SK-N-SH (cell line): Measurements from ENCODE around the gene OSGIN1. TPM values are rescaled to one million over a fixed set of nuclear protein-coding genes. Genes with fewer than 3 reads are reported as not detected.

Source experiments
- CTCF ChIA-PET: fragments of 300-600, 350-600 bp; formaldehyde crosslinking; extraction: SDS; loops from one replicate; lab custom pipeline; 2021; lab: Yijun Ruan, JAX
- POLR2A ChIA-PET: fragments of 350-600 bp; sonication (Branson Sonifier 250); formaldehyde crosslinking; extraction: SDS; loops from one replicate; lab custom pipeline; 2020; ENCODE audit warnings: antibody characterized with exemption, inconsistent platforms; lab: Yijun Ruan, JAX
- DNase-seq: peaks from one replicate; pipeline ENCODE4 v3.0.0; 2012
- H2AFZ ChIP-seq: fragments of 200-600 bp; sonication (generic); 2 replicates; pipeline ENCODE4 v1.8.1; 2016; ENCODE audit warnings: antibody characterized with exemption, mild to moderate bottlenecking, low read depth
- H3F3A ChIP-seq: fragments of 200-600 bp; sonication (generic); replicated peaks from 2 replicates; pipeline ENCODE3; 2016; ENCODE audit warnings: antibody characterized with exemption, mild to moderate bottlenecking; ENCODE audit not compliant: insufficient read depth
- H3K27ac ChIP-seq, 2 experiments: fragments of 200-500 bp in 1 of 2; fragments of 200-600 bp in 1 of 2; sonication (Bioruptor generic) in 1 of 2; sonication (generic), shearing (Covaris generic) in 1 of 2; 2 replicates each; pipeline versions ENCODE4 v1.5.1 to v1.6.1; 2014 to 2016; ENCODE audit warnings: low read depth in 2 of 2, inconsistent platforms in 1 of 2, low read length in 1 of 2, mild to moderate bottlenecking in 1 of 2, mixed read lengths in 1 of 2
- H3K27me3 ChIP-seq: fragments of 200-600 bp; sonication (generic), shearing (Covaris generic); 2 replicates; pipeline ENCODE4 v1.6.1; 2016; ENCODE audit warnings: mixed run types; ENCODE audit not compliant: insufficient read depth
- H3K36me3 ChIP-seq, 2 experiments: fragments of 200-500 bp in 1 of 2; fragments of 200-600 bp in 1 of 2; sonication (Bioruptor generic) in 1 of 2; sonication (generic) in 1 of 2; replicated peaks in 1 of 2; 2 replicates each; pipeline versions ENCODE3 to v1.5.1; 2014 to 2016; ENCODE audit warnings: low read length in 1 of 2, mild to moderate bottlenecking in 1 of 2; ENCODE audit not compliant: insufficient read depth in 2 of 2, control insufficient read depth in 1 of 2
- H3K4me1 ChIP-seq, 2 experiments: fragments of 200-500 bp in 1 of 2; fragments of 200-600 bp in 1 of 2; sonication (Bioruptor generic) in 1 of 2; sonication (generic), shearing (Covaris generic) in 1 of 2; 2 replicates each; pipeline versions ENCODE4 v1.5.1 to v1.6.1; 2014 to 2016; ENCODE audit warnings: low read depth in 1 of 2, low read length in 1 of 2, mixed run types in 1 of 2; ENCODE audit not compliant: insufficient read depth in 2 of 2, control insufficient read depth in 1 of 2
- H3K4me2 ChIP-seq: fragments of 200-600 bp; sonication (generic), shearing (Covaris generic); 2 replicates; pipeline ENCODE4 v1.6.1; 2017; ENCODE audit warnings: mixed run types
- H3K4me3 ChIP-seq, 2 experiments: fragments of 200-500 bp in 1 of 2; fragments of 200-600 bp in 1 of 2; sonication (Bioruptor generic) in 1 of 2; sonication (generic), shearing (Covaris generic) in 1 of 2; 2 replicates each; pipeline versions ENCODE4 v1.5.1 to v1.8.1; 2014 to 2016; ENCODE audit warnings: low read depth in 2 of 2, inconsistent platforms in 1 of 2, low read length in 1 of 2, mild to moderate bottlenecking in 1 of 2, mixed read lengths in 1 of 2, moderate library complexity in 1 of 2
- H3K79me2 ChIP-seq: fragments of 200-600 bp; sonication (generic); 2 replicates; pipeline ENCODE4 v1.8.1; 2017; ENCODE audit warnings: mild to moderate bottlenecking; ENCODE audit not compliant: insufficient read depth
- H3K9ac ChIP-seq: fragments of 200-600 bp; sonication (generic); 2 replicates; pipeline ENCODE4 v1.6.1; 2017; ENCODE audit warnings: mixed run types
- H3K9me2 ChIP-seq: fragments of 200-600 bp; sonication (generic); 2 replicates; pipeline ENCODE4 v1.6.1; 2017; ENCODE audit warnings: mixed run types
- H3K9me3 ChIP-seq: fragments of 200-600 bp; sonication (generic); 2 replicates; pipeline ENCODE4 v1.6.1; 2017; ENCODE audit warnings: mixed run types, mild to moderate bottlenecking, moderate library complexity
- H4K20me1 ChIP-seq: fragments of 200-600 bp; sonication (generic); 2 replicates; pipeline ENCODE4 v1.6.1; 2017; ENCODE audit warnings: mild to moderate bottlenecking, mixed run types; ENCODE audit not compliant: insufficient read depth
- CHD2 ChIP-seq: fragments of 150-350 bp; IDR thresholded peaks from 2 replicates; pipeline ENCODE4 v1.6.1; 2018; ENCODE audit warnings: low read length; ENCODE audit not compliant: partially characterized antibody
- ELF1 ChIP-seq: IDR thresholded peaks from 2 replicates; pipeline ENCODE4 v1.4.0; 2012
- EP300 ChIP-seq, 2 experiments: IDR thresholded peaks; 2 replicates each; pipeline versions ENCODE4 v1.4.0 to v1.6.1; 2012; ENCODE audit warnings: borderline replicate concordance in 1 of 2, low read depth in 1 of 2, low read length in 1 of 2
- EZH2phosphoT487 ChIP-seq: fragments of 200-600 bp; sonication (generic); IDR thresholded peaks from 2 replicates; pipeline ENCODE4 v1.6.1; 2017; ENCODE audit warnings: low read depth, mixed run types, mild to moderate bottlenecking, antibody characterized with exemption, moderate library complexity, borderline replicate concordance
- FOSL2 ChIP-seq: IDR thresholded peaks from 2 replicates; pipeline ENCODE4 v1.4.0; 2012; ENCODE audit warnings: low read depth, mild to moderate bottlenecking, moderate library complexity, borderline replicate concordance
- FOXJ3 ChIP-seq: sonication (generic); formaldehyde crosslinking; IDR thresholded peaks from 2 replicates; pipeline ENCODE4 v1.5.1; 2020; ENCODE audit warnings: mild to moderate bottlenecking, missing genetic modification reagents
- GABPA ChIP-seq: IDR thresholded peaks from 2 replicates; pipeline ENCODE4 v1.4.0; 2012; ENCODE audit warnings: low read depth, mild to moderate bottlenecking
- GATA2 ChIP-seq: sonication (generic); formaldehyde crosslinking; IDR thresholded peaks from 2 replicates; pipeline ENCODE4 v1.5.0; 2020; ENCODE audit warnings: mild to moderate bottlenecking, missing genetic modification reagents
- MXI1 ChIP-seq: IDR thresholded peaks from 2 replicates; pipeline ENCODE4 v1.6.1; 2012; ENCODE audit warnings: mild to moderate bottlenecking, low read depth, low read length, improper control_type of control experiment
- NFIC ChIP-seq: IDR thresholded peaks from 2 replicates; pipeline ENCODE4 v1.4.0; 2012; ENCODE audit warnings: borderline replicate concordance
- NRF1 ChIP-seq: IDR thresholded peaks from 2 replicates; pipeline ENCODE4 v1.6.1; 2012; ENCODE audit warnings: low read depth, mild to moderate bottlenecking, low read length
- POLR2AphosphoS5 ChIP-seq: IDR thresholded peaks from 2 replicates; pipeline ENCODE4 v1.6.1; 2012; ENCODE audit warnings: low read depth, low read length
- RAD21 ChIP-seq: IDR thresholded peaks from 2 replicates; pipeline ENCODE4 v1.6.1; 2012; ENCODE audit warnings: mild to moderate bottlenecking, low read length
- RCOR1 ChIP-seq: fragments of 150-350 bp; IDR thresholded peaks from 2 replicates; pipeline ENCODE4 v1.6.1; 2017; ENCODE audit warnings: antibody characterized with exemption, low read length
- RXRA ChIP-seq: IDR thresholded peaks from 2 replicates; pipeline ENCODE4 v1.4.0; 2012; ENCODE audit warnings: low read depth, mild to moderate bottlenecking, borderline replicate concordance
- SMC3 ChIP-seq: IDR thresholded peaks from 2 replicates; pipeline ENCODE4 v1.6.1; 2012; ENCODE audit warnings: low read depth, low read length, improper control_type of control experiment
- TCF12 ChIP-seq: IDR thresholded peaks from 2 replicates; pipeline ENCODE4 v1.4.0; 2012
- WGBS: methylation state at CpG from one replicate; pipeline ENCODE4 v1.1.6; 2017; ENCODE audit warnings: low lambda C conversion rate; 5-methylcytosine and 5-hydroxymethylcytosine counted together
- polyA plus RNA-seq, 3 experiments: library from polyadenylated mRNA; depleted of rRNA; stranded (reverse); fragments of >200 nt; gene quantifications; 2 replicates each; pipeline ENCODE4 v1.2.3, GENCODE V29; 2012
- TF ChIP-seq, protein P1 (sequence below): fragments of 150-350 bp; IDR thresholded peaks from 2 replicates; pipeline ENCODE4 v1.6.1; 2017; ENCODE audit warnings: antibody characterized with exemption, low read length, low read depth, borderline replicate concordance
- TF ChIP-seq, protein P2 (sequence below): IDR thresholded peaks from 2 replicates; pipeline ENCODE4 v1.4.0; 2012; ENCODE audit warnings: low read depth
- TF ChIP-seq, protein P3 (sequence below): IDR thresholded peaks from 2 replicates; pipeline ENCODE4; 2012

OSGIN1 gene
- polyA plus RNA-seq, 1 of the 3 experiments (the other 2 are of a cell fraction) = 4.8 TPM

DNA sequence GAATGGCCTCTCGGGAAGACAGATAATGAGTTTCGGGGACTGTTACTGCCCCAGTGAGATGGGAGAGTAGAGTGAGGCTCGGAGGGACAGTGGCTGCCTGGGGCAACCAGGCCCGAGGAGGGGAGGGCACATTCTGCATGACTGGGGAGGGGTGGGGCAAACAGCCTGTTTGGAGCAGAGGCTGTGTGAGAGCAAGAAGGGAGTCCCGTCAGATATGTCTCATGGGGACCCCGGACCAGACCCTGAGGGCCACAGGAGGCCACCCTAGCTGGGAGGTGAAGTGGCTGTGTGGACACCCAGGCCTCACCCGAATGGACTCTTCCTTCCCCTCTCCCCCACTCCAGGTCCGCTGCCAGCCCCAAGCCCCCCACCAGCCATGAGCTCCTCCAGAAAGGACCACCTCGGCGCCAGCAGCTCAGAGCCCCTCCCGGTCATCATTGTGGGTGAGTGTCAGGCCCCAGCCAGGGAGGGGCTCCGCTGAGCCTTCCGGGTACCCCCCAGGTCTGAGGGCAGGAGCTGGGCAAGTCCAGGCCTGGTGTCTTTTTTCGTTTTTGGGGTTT is 4.3 kb downstream of the OSGIN1 start:
- H3F3A ChIP-seq = peaks cover 3% of the 10 kb centered on the region
- POLR2A ChIA-PET = interaction anchor here (0.6 to 1.1 kb wide), 2 partner anchors 159 to 229 kb away, joined by 3 read pairs; partner anchors contain the start of genes MBTPS1 and TAF1C
- peaks cover 4 to 9% of the 10 kb centered on the region in 2 experiments for H3K36me3 ChIP-seq
- no peaks in the 10 kb centered on the region for H3K9me2 ChIP-seq
- peaks cover 9 to 31% of the 10 kb centered on the region in 2 experiments; a peak in 2 of 4 replicates for H3K4me1 ChIP-seq
- no peak overlapping the region for H3K9ac ChIP-seq
- H4K20me1 ChIP-seq = peaks cover 11% of the 10 kb centered on the region; the same call in 1 of the 2 replicates
- no peak overlapping the region for H2AFZ ChIP-seq
- no peak overlapping the region for H3K4me2 ChIP-seq
- TF ChIP-seq POLR2AphosphoS5 = no peak
- TF ChIP-seq FOSL2 = no peak
- no peak for TF ChIP-seq EZH2phosphoT487
- TF ChIP-seq TCF12 = no peak
- TF ChIP-seq RCOR1 = no peak
- no peak for TF ChIP-seq CHD2
- TF ChIP-seq GATA2 (CRISPR knock-in tag) = no peak
- TF ChIP-seq NRF1 = no peak
- TF ChIP-seq SMC3 = no peak
- TF ChIP-seq, protein P1, sequence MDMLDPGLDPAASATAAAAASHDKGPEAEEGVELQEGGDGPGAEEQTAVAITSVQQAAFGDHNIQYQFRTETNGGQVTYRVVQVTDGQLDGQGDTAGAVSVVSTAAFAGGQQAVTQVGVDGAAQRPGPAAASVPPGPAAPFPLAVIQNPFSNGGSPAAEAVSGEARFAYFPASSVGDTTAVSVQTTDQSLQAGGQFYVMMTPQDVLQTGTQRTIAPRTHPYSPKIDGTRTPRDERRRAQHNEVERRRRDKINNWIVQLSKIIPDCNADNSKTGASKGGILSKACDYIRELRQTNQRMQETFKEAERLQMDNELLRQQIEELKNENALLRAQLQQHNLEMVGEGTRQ = no peak
- TF ChIP-seq, protein P2, sequence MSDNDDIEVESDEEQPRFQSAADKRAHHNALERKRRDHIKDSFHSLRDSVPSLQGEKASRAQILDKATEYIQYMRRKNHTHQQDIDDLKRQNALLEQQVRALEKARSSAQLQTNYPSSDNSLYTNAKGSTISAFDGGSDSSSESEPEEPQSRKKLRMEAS = no peak
- TF ChIP-seq RAD21 = no peak
- no peak for TF ChIP-seq RXRA
- TF ChIP-seq NFIC = no peak
- TF ChIP-seq ELF1 = no peak
- 94% methylated on average over 12 of the region's 14 CpGs for WGBS
- H3K9me3 ChIP-seq = no peaks in the 10 kb centered on the region
- H3K27me3 ChIP-seq = no peaks in the 10 kb centered on the region
- H3K79me2 ChIP-seq = no peaks in the 10 kb centered on the region
- no peak overlapping the region for H3K4me3 ChIP-seq
- no peak overlapping the region for H3K27ac ChIP-seq
- CTCF ChIA-PET = interaction anchor here (0.6 to 14.6 kb wide), 57 partner anchors 9 to 1013 kb away, joined by 3 to 470 read pairs (median 5); partner anchors contain the start of genes DNAAF1, HSDL1, NECAB2 and SLC38A8
- no peak for DNase-seq

DNA sequence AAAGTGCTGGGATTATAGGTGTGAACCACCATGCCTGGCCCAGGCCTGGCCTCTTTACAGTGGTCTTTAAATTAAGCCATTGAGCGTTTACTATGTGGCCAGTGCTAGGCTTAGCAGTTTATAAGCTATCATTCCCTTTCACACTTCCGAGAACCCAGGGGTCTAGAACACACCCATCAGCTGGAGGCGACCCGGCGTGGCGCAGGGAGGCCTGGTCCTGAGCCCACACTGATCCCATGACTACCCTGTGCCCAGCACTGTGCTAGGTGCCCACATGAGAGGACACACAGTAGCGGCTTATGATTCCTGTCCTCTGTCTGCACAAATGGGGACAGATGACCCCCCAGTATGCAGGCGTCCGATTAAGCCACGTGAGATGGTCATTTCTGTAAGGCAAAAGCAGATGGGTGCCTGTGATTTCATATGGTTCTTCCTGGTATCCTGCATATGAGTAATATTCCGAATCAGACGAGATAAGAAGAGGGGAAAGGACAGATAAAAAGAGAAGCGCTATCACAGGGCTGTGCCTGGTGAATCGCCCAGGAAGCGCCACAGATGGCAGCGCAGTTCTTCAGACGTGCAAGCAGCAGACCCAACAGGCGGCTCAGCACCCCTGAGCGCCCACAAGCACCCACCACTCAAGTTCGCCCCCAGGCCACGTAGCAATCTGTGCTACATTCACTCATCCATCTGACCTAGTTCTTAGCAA is 5.3 kb downstream of the OSGIN1 start:
- Histone ChIP-seq H4K20me1 (peaks cover 11% of the 10 kb centered on the region; the same call in 1 of the 2 replicates), H3K9me3 (no peaks in the 10 kb centered on the region), H3K4me2 (no peak overlapping the region), H3K36me3 (peaks cover 4 to 9% of the 10 kb centered on the region in 2 experiments), H3K27ac (peak overlapping the region in 1 of 2 experiments; percentile 8; a peak in 2 of 4 replicates), H3F3A (peaks cover 3% of the 10 kb centered on the region), H3K4me3 (no peak overlapping the region)
- ChIA-PET POLR2A (interaction anchor here (0.6 kb wide), 1 partner anchor 228 kb away, joined by 3 read pairs; the partner anchor contains the start of gene TAF1C), CTCF (interaction anchor here (0.7 to 14.6 kb wide), 18 partner anchors 8 to 287 kb away, joined by 3 to 470 read pairs (median 14); partner anchors contain the start of genes NECAB2, SLC38A8 and TAF1C)
- WGBS = 86% methylated on average over 21 of the region's 21 CpGs
- TF ChIP-seq POLR2AphosphoS5 = no peak
- TF ChIP-seq GABPA = no peak
- peak in 1 of 2 experiments; percentile 65; a peak in 1 of 4 replicates for TF ChIP-seq EP300 (IDR thresholded peaks at IDR 0.05; ENCODE audit: borderline replicate concordance in 1 of 2, low read depth in 1 of 2, low read length in 1 of 2)
- peak; percentile 87 for TF ChIP-seq MXI1
- 0 out of 2 replicates have a peak, but pooled peaks have one; percentile 14 for TF ChIP-seq RAD21
- peak; percentile 92 for TF ChIP-seq GATA2 (CRISPR knock-in tag)
- TF ChIP-seq FOXJ3 (CRISPR knock-in tag) = peak; percentile 53; the same call in 1 of the 2 replicates
- TF ChIP-seq, protein P3, sequence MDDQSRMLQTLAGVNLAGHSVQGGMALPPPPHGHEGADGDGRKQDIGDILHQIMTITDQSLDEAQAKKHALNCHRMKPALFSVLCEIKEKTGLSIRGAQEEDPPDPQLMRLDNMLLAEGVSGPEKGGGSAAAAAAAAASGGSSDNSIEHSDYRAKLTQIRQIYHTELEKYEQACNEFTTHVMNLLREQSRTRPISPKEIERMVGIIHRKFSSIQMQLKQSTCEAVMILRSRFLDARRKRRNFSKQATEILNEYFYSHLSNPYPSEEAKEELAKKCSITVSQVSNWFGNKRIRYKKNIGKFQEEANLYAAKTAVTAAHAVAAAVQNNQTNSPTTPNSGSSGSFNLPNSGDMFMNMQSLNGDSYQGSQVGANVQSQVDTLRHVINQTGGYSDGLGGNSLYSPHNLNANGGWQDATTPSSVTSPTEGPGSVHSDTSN = no peak
- peak; percentile 81 for TF ChIP-seq RCOR1
- TF ChIP-seq, all 33 proteins: peak for 6
- no peaks in the 10 kb centered on the region for H3K27me3 ChIP-seq
- peaks cover 9 to 24% of the 10 kb centered on the region in 2 experiments; a peak in 2 of 4 replicates for H3K4me1 ChIP-seq
- no peaks in the 10 kb centered on the region for H3K9me2 ChIP-seq
- H3K79me2 ChIP-seq = no peaks in the 10 kb centered on the region
- peak; percentile 77 for DNase-seq
- H3K9ac ChIP-seq = no peak overlapping the region
- no peak overlapping the region for H2AFZ ChIP-seq
